Measurements from ENCODE around the gene TBC1D22B. TPM values are rescaled to one million over a fixed set of nuclear protein-coding genes. Genes with fewer than 3 reads are reported as not detected.

Gene TBC1D22B
- total and polyA plus RNA-seq, 2 experiments from 2014 or later: 9.1 to 19.9 TPM

DNA sequence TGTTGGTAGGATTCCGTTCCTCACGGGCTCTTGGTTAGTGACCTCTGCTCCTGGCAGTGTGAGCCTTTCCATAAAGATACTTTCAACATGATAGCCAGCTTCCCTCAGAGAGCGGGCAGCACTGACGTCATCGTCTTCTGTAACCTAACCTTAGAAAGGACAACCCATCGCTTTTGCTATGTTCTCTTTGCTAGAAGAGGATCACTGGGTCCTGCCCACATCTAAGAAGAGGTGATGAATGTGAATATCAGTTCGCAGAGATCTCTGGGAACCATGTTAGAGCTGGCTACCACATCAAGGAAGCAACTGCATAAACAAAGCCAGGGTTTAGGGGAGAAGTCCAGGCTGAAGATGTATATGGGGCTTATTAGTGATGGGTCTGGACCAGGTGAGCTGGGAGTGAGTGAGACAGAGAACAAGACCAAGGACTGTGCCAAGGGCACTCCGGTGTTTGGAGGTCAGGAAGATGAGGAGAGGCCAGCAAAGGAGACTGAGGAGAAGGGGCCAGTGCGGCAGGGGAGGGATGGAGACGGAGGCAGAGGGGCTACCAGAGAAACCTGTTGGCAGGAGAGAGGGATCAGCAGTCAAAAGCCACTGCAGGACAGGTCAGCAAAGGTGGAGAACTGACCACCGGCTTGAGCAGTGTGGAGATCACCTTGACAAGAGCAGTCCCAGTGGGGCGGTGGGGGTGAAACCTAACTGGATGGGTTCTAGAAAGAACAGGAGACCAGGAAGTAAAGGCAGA lies 47.9 kb upstream of the TBC1D22B start:
- Histone ChIP-seq H3K4me3 (no peak overlapping the region), H3K36me3 (ENCODE audit: insufficient read depth) (no peaks in the 10 kb centered on the region), H3K79me2 (replicated peaks; ENCODE audit: insufficient read depth) (no peaks in the 10 kb centered on the region), H3F3A (replicated peaks; ENCODE audit: low read depth) (no peaks in the 10 kb centered on the region; the same call in 1 of the 2 replicates), H3K4me2 (no peak overlapping the region), H3K27me3 (ENCODE audit: insufficient read depth) (no peaks in the 10 kb centered on the region), H3K9me2 (ENCODE audit: insufficient read depth) (no peaks in the 10 kb centered on the region), H3K4me1 (ENCODE audit: insufficient read depth) (no peaks in the 10 kb centered on the region; the same call in 1 of the 2 replicates), H2AFZ (no peak overlapping the region), H3K27ac (ENCODE audit: low read depth) (no peak overlapping the region), H4K20me1 (replicated peaks; ENCODE audit: insufficient read depth) (no peaks in the 10 kb centered on the region)
- DNase-seq (ENCODE audit: low spot score): no peak
- Mint-ChIP-seq H3K27ac (no peak overlapping the region), H3K27me3 (ENCODE audit: insufficient read depth, low read depth, poor library complexity) (peaks cover 8% of the 10 kb centered on the region), H3K4me3 (no peak overlapping the region), H3K9me3 (no peaks in the 10 kb centered on the region; the same call in 2 of the 3 replicates), H3K36me3 (ENCODE audit: low read depth) (no peaks in the 10 kb centered on the region), H3K4me1 (peaks cover 3% of the 10 kb centered on the region)
- TF ChIP-seq STAT1 (IDR thresholded peaks at IDR 0.05; ENCODE audit: unreplicated experiment) (no peak), EZH2 (IDR thresholded peaks at IDR 0.05; ENCODE audit: low read depth, unreplicated experiment) (no peak), POLR2AphosphoS5 (IDR thresholded peaks at IDR 0.05; ENCODE audit: low read depth) (no peak), ZNF331 (CRISPR knock-in tag; IDR thresholded peaks at IDR 0.05; ENCODE audit: low read depth) (no peak), JUNB (IDR thresholded peaks at IDR 0.05; ENCODE audit: unreplicated experiment) (no peak), NANOG (IDR thresholded peaks at IDR 0.05; ENCODE audit: borderline replicate concordance) (no peak), EZH2phosphoT487 (IDR thresholded peaks at IDR 0.05; ENCODE audit: unreplicated experiment) (no peak), CREB1 (CRISPR knock-in tag; IDR thresholded peaks at IDR 0.05; ENCODE audit: low read depth) (no peak), ZNF114 (CRISPR knock-in tag; IDR thresholded peaks at IDR 0.05) (no peak)
- TF ChIP-seq, protein P1, sequence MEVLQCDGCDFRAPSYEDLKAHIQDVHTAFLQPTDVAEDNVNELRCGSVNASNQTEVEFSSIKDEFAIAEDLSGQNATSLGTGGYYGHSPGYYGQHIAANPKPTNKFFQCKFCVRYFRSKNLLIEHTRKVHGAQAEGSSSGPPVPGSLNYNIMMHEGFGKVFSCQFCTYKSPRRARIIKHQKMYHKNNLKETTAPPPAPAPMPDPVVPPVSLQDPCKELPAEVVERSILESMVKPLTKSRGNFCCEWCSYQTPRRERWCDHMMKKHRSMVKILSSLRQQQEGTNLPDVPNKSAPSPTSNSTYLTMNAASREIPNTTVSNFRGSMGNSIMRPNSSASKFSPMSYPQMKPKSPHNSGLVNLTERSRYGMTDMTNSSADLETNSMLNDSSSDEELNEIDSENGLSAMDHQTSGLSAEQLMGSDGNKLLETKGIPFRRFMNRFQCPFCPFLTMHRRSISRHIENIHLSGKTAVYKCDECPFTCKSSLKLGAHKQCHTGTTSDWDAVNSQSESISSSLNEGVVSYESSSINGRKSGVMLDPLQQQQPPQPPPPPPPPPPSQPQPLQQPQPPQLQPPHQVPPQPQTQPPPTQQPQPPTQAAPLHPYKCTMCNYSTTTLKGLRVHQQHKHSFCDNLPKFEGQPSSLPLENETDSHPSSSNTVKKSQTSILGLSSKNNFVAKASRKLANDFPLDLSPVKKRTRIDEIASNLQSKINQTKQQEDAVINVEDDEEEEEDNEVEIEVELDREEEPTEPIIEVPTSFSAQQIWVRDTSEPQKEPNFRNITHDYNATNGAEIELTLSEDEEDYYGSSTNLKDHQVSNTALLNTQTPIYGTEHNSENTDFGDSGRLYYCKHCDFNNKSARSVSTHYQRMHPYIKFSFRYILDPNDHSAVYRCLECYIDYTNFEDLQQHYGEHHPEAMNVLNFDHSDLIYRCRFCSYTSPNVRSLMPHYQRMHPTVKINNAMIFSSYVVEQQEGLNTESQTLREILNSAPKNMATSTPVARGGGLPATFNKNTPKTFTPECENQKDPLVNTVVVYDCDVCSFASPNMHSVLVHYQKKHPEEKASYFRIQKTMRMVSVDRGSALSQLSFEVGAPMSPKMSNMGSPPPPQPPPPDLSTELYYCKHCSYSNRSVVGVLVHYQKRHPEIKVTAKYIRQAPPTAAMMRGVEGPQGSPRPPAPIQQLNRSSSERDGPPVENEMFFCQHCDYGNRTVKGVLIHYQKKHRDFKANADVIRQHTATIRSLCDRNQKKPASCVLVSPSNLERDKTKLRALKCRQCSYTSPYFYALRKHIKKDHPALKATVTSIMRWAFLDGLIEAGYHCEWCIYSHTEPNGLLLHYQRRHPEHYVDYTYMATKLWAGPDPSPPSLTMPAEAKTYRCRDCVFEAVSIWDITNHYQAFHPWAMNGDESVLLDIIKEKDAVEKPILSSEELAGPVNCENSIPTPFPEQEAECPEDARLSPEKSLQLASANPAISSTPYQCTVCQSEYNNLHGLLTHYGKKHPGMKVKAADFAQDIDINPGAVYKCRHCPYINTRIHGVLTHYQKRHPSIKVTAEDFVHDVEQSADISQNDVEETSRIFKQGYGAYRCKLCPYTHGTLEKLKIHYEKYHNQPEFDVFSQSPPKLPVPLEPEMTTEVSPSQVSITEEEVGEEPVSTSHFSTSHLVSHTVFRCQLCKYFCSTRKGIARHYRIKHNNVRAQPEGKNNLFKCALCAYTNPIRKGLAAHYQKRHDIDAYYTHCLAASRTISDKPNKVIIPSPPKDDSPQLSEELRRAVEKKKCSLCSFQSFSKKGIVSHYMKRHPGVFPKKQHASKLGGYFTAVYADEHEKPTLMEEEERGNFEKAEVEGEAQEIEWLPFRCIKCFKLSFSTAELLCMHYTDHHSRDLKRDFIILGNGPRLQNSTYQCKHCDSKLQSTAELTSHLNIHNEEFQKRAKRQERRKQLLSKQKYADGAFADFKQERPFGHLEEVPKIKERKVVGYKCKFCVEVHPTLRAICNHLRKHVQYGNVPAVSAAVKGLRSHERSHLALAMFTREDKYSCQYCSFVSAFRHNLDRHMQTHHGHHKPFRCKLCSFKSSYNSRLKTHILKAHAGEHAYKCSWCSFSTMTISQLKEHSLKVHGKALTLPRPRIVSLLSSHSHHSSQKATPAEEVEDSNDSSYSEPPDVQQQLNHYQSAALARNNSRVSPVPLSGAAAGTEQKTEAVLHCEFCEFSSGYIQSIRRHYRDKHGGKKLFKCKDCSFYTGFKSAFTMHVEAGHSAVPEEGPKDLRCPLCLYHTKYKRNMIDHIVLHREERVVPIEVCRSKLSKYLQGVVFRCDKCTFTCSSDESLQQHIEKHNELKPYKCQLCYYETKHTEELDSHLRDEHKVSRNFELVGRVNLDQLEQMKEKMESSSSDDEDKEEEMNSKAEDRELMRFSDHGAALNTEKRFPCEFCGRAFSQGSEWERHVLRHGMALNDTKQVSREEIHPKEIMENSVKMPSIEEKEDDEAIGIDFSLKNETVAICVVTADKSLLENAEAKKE (CRISPR knock-in tag; IDR thresholded peaks at IDR 0.05): no peak
- TF ChIP-seq, protein P2, sequence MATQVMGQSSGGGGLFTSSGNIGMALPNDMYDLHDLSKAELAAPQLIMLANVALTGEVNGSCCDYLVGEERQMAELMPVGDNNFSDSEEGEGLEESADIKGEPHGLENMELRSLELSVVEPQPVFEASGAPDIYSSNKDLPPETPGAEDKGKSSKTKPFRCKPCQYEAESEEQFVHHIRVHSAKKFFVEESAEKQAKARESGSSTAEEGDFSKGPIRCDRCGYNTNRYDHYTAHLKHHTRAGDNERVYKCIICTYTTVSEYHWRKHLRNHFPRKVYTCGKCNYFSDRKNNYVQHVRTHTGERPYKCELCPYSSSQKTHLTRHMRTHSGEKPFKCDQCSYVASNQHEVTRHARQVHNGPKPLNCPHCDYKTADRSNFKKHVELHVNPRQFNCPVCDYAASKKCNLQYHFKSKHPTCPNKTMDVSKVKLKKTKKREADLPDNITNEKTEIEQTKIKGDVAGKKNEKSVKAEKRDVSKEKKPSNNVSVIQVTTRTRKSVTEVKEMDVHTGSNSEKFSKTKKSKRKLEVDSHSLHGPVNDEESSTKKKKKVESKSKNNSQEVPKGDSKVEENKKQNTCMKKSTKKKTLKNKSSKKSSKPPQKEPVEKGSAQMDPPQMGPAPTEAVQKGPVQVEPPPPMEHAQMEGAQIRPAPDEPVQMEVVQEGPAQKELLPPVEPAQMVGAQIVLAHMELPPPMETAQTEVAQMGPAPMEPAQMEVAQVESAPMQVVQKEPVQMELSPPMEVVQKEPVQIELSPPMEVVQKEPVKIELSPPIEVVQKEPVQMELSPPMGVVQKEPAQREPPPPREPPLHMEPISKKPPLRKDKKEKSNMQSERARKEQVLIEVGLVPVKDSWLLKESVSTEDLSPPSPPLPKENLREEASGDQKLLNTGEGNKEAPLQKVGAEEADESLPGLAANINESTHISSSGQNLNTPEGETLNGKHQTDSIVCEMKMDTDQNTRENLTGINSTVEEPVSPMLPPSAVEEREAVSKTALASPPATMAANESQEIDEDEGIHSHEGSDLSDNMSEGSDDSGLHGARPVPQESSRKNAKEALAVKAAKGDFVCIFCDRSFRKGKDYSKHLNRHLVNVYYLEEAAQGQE (IDR thresholded peaks at IDR 0.05; ENCODE audit: unreplicated experiment): no peak
- TF ChIP-seq, protein P3, sequence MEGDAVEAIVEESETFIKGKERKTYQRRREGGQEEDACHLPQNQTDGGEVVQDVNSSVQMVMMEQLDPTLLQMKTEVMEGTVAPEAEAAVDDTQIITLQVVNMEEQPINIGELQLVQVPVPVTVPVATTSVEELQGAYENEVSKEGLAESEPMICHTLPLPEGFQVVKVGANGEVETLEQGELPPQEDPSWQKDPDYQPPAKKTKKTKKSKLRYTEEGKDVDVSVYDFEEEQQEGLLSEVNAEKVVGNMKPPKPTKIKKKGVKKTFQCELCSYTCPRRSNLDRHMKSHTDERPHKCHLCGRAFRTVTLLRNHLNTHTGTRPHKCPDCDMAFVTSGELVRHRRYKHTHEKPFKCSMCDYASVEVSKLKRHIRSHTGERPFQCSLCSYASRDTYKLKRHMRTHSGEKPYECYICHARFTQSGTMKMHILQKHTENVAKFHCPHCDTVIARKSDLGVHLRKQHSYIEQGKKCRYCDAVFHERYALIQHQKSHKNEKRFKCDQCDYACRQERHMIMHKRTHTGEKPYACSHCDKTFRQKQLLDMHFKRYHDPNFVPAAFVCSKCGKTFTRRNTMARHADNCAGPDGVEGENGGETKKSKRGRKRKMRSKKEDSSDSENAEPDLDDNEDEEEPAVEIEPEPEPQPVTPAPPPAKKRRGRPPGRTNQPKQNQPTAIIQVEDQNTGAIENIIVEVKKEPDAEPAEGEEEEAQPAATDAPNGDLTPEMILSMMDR (conservative IDR thresholded peaks at IDR 0.05; ENCODE audit: low read depth in 2 of 2): no peak
- TF ChIP-seq, protein P4, sequence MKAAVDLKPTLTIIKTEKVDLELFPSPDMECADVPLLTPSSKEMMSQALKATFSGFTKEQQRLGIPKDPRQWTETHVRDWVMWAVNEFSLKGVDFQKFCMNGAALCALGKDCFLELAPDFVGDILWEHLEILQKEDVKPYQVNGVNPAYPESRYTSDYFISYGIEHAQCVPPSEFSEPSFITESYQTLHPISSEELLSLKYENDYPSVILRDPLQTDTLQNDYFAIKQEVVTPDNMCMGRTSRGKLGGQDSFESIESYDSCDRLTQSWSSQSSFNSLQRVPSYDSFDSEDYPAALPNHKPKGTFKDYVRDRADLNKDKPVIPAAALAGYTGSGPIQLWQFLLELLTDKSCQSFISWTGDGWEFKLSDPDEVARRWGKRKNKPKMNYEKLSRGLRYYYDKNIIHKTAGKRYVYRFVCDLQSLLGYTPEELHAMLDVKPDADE (IDR thresholded peaks at IDR 0.05): no peak
- ATAC-seq: no peak
